ENCODE results near the gene SKOR1. TPM values are rescaled to one million over a fixed set of nuclear protein-coding genes. Genes with fewer than 3 reads are reported as not detected.

SKOR1 gene
- polyA plus RNA-seq, 1 of the 3 experiments (the other 2 are of a cell fraction) = 0.26 TPM

- Histone ChIP-seq H3K27ac (ENCODE audit: low read depth in 2 of 2, low read length in 1 of 2) (no peak overlapping the region), H3K4me1 (ENCODE audit: control insufficient read depth in 1 of 2, insufficient read depth in 2 of 2, low read depth in 1 of 2, low read length in 1 of 2) (peaks cover 0 to 6% of the 10 kb centered on the region in 2 experiments; a peak in 1 of 4 replicates), H3K27me3 (ENCODE audit: insufficient read depth) (no peaks in the 10 kb centered on the region), H3K36me3 (replicated peaks in 1 of 2; ENCODE audit: control insufficient read depth in 1 of 2, insufficient read depth in 2 of 2, low read length in 1 of 2) (no peaks in the 10 kb centered on the region), H3K4me3 (ENCODE audit: low read depth in 2 of 2, low read length in 1 of 2) (no peak overlapping the region), H4K20me1 (ENCODE audit: insufficient read depth) (no peaks in the 10 kb centered on the region), H3K9ac (no peak overlapping the region), H2AFZ (ENCODE audit: low read depth) (no peak overlapping the region), H3K9me2 (no peaks in the 10 kb centered on the region), H3K4me2 (no peak overlapping the region), H3K79me2 (ENCODE audit: insufficient read depth) (no peaks in the 10 kb centered on the region), H3K9me3 (no peaks in the 10 kb centered on the region), H3F3A (replicated peaks; ENCODE audit: insufficient read depth) (no peaks in the 10 kb centered on the region)
- WGBS (ENCODE audit: low lambda C conversion rate) = 85% methylated on average over 3 of the region's 3 CpGs
- POLR2A ChIA-PET = no interaction called here
- TF ChIP-seq CTCF (IDR thresholded peaks at IDR 0.05) (no peak), TAF1 (IDR thresholded peaks at IDR 0.05; ENCODE audit: borderline replicate concordance, low read depth, low read length) (no peak), EZH2phosphoT487 (IDR thresholded peaks at IDR 0.05; ENCODE audit: borderline replicate concordance, low read depth) (no peak), GATA2 (CRISPR knock-in tag; IDR thresholded peaks at IDR 0.05) (no peak), ELF1 (IDR thresholded peaks at IDR 0.05) (no peak), USF1 (IDR thresholded peaks at IDR 0.05; ENCODE audit: borderline replicate concordance, low read depth) (no peak), EP300 (IDR thresholded peaks at IDR 0.05; ENCODE audit: borderline replicate concordance in 1 of 2, low read depth in 1 of 2, low read length in 1 of 2) (no peak), FOSL2 (IDR thresholded peaks at IDR 0.05; ENCODE audit: borderline replicate concordance, low read depth) (no peak), GABPA (IDR thresholded peaks at IDR 0.05; ENCODE audit: low read depth) (no peak), RAD21 (IDR thresholded peaks at IDR 0.05; ENCODE audit: low read length) (no peak), NFIC (IDR thresholded peaks at IDR 0.05; ENCODE audit: borderline replicate concordance) (no peak)
- peak; percentile 37 for DNase-seq
- CTCF ChIA-PET = interaction anchor here (1.1 to 4.7 kb wide), 9 partner anchors 9 to 358 kb away, joined by 3 to 73 read pairs (median 23); no protein-coding TSS in a partner anchor
Observed at GRCh38 chr15:67861983-67862382, 36.7 kb downstream of the SKOR1 start.

GRCh38 chr15:67862750-67863441, 37.6 kb downstream of the SKOR1 start:
- H3K9me2 ChIP-seq = no peaks in the 10 kb centered on the region
- peak overlapping the region; percentile 75 for H3K4me2 ChIP-seq
- ChIA-PET CTCF (interaction anchor here (0.7 to 4.7 kb wide), 61 partner anchors 9 to 917 kb away, joined by 3 to 73 read pairs (median 4); partner anchors contain the start of gene CLN6), POLR2A (interaction anchor here (1.3 kb wide), 1 partner anchor 20 kb away, joined by 3 read pairs; no protein-coding TSS in a partner anchor)
- H3K9me3 ChIP-seq = no peaks in the 10 kb centered on the region
- no peaks in the 10 kb centered on the region for H3K36me3 ChIP-seq (replicated peaks in 1 of 2; ENCODE audit: control insufficient read depth in 1 of 2, insufficient read depth in 2 of 2, low read length in 1 of 2)
- H2AFZ ChIP-seq (ENCODE audit: low read depth) = peak overlapping the region; percentile 77; the same call in 1 of the 2 replicates
- H3K27me3 ChIP-seq (ENCODE audit: insufficient read depth) = no peaks in the 10 kb centered on the region
- H3K79me2 ChIP-seq (ENCODE audit: insufficient read depth) = no peaks in the 10 kb centered on the region
- no peak for DNase-seq
- H4K20me1 ChIP-seq (ENCODE audit: insufficient read depth) = no peaks in the 10 kb centered on the region
- no peak overlapping the region for H3K27ac ChIP-seq (ENCODE audit: low read depth in 2 of 2, low read length in 1 of 2)
- no peaks in the 10 kb centered on the region for H3F3A ChIP-seq (replicated peaks; ENCODE audit: insufficient read depth)
- peaks cover 0 to 2% of the 10 kb centered on the region in 2 experiments; a peak in 1 of 4 replicates for H3K4me1 ChIP-seq (ENCODE audit: control insufficient read depth in 1 of 2, insufficient read depth in 2 of 2, low read depth in 1 of 2, low read length in 1 of 2)
- no peak for TF ChIP-seq SIN3A (IDR thresholded peaks at IDR 0.05; ENCODE audit: borderline replicate concordance, low read depth, low read length)
- 66% methylated on average over 16 of the region's 16 CpGs for WGBS (ENCODE audit: low lambda C conversion rate)
- no peak overlapping the region for H3K9ac ChIP-seq
- peak overlapping the region in 1 of 2 experiments; percentile 50; a peak in 3 of 4 replicates for H3K4me3 ChIP-seq (ENCODE audit: low read depth in 2 of 2, low read length in 1 of 2)
